ENCODE measurements around the gene PIGK.
A peak's percentile ranks its signal among the peaks of the same experiment; 100 is the strongest.
"Not testable (repeated sequence)": the region's sequence is repeated elsewhere in the genome, so short reads cannot be mapped to it uniquely, and the experiment has no call there.

The PIGK gene

GRCh38 chr1:77219166-77219887 is at the start of gene PIGK:
TSS of gene PIGK (minus strand) at chr1:77219430. CDS start at chr1:77219402, 28 bp downstream.
- DNase-seq (ENCODE audit: low read depth, low spot score) = peak; percentile 92

DNA sequence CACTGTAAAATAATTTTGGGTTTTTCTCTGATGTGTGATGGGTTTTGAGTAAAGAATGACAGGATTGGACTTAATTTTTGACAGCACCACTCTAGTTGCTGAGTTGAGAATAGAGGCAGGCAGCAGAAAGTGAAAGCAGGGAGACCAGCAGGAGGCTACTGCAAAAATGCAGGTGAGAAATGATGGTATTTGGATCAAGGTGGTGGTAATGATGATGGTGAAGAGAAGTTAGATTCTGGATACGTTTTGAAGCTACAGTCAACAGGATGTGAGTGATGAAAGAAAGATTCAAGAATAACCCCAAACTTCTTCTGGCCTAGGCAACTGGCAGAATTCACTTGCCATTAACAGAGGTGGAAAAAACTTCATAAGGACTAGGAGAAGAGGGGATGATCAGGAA is 47.8 kb upstream of the PIGK start:
- no peak for DNase-seq (ENCODE audit: low read depth, low spot score)

DNA sequence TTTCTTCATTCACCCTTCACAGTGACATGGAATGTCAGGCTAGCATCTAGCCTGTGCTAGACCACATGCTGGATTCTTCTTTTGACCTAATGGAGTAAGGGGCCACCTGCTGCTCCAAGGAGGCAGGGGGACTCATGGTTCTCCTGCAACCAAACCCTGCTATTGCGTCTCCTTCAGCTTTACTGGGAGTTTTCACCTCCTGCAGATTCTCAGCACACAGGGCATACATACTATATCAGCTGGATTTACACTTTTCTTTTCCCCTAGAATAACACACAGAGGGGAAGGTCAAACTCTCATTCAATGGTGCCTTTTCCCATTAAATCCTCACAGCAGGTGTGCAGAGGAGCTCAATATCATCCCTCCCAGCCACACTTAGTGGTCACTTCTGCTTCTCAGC is 46.0 kb upstream of the PIGK start:
- DNase-seq (ENCODE audit: low read depth, low spot score) = no peak

- DNase-seq (ENCODE audit: low read depth, low spot score) = no peak
These were observed 44.5 kb upstream of the PIGK start for GRCh38 chr1:77263708-77264107.

DNA sequence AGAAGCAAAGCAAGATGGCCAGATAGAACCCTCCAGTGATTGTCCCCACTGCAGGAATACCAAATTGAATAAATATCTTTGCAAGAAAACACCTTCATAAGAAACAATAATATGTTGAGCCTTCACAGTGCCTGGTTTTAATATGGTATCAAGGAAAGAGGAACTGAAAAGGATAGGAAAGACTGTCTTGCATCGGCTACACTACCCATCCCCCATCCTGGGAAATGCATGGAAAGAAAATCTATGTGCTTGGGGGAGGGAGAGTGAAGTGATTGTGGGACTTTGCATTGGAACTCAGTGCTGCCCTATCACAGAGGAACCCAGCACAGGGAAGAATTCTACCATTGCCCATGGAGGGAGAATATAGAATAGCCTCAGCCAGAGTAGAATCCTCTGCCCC is 34.0 kb upstream of the PIGK start:
- DNase-seq (ENCODE audit: low read depth, low spot score) = no peak

GRCh38 chr1:77250126-77250525 is 30.9 kb upstream of the PIGK start:
- no peak for DNase-seq (ENCODE audit: low read depth, low spot score)

DNA sequence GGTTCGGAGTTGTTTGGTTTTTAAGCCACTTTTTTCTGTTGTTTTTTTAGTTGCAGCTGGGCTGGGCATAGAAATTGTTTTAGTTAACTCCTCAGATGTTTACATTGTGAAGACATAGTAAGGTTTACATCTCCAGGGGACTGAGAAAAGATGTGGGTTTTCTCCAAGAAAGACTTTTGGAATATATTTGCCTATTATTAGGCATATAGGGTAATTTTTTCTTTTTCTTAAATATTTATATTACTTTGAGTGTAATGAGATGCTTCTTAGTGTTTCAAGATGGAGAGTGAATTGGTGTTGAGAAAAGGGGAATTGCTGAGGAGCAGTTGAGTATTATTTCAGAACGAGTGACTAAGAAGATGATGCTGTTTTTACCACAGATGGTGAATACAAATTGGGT is 26.6 kb upstream of the PIGK start:
- DNase-seq (ENCODE audit: low read depth, low spot score) = no peak

DNA sequence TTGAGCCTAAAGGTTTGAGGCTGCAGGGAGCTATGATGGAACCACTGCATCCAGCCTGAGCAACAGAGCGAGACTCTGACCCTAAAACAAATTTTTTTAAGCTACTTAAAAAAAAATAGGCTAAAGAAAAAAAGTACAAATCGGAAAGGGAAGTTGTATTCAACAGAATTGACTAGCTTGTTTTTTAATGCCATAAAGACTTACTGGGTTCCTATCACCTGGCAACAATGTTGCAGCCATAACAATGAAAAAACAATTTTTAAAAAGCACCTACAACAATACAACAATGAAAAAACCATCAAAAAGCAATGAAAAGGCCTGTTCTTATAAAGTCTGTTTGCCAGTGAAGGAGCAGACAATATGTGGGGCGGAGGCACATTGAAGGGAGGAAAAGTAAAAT is 20.1 kb upstream of the PIGK start:
- no peak for DNase-seq (ENCODE audit: low read depth, low spot score)

- DNase-seq (ENCODE audit: low read depth, low spot score) = no peak
These were observed 19.2 kb upstream of the PIGK start for GRCh38 chr1:77238462-77238861.

DNA sequence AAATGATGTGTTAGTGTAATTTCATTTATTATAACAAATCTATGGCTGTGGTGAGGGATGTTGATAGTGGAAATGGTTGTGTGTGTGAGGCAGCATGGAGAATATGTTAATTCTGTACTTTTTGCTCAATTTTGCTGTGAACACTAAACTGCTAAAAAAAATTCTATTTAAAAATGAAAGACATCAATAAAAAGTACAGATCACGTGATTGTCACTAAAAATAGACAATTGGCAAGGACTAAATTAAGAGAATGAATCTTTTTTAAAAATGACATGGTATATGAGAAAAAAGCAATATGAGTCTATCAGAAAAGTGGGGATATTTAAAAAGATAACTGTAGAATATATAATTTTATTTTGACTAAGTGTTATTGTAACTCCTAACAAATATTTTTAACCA is 15.7 kb upstream of the PIGK start:
- DNase-seq (ENCODE audit: low read depth, low spot score) = no peak

DNA sequence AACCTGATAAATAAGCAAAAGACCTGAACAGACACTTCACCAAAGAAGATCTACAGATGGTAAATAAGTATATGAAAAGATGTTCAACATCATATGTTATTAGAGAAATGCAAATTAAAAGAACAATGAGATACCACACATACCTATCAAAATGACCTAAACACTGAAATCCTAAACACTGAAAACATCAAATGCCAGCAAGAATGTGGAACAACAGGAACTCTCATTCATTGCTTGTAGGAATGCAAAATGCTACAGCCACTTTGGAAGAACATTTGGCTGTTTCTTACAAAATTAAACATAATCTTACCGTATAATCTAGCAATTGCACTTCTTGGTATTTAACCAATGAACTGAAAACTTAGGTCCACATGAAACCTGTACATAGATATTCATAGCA is 14.9 kb upstream of the PIGK start:
- DNase-seq (ENCODE audit: low read depth, low spot score) = no peak

- no peak for DNase-seq (ENCODE audit: low read depth, low spot score)
These were observed 13.6 kb upstream of the PIGK start for GRCh38 chr1:77232829-77233228.

- no peak for DNase-seq (ENCODE audit: low read depth, low spot score)
These were observed 10.8 kb upstream of the PIGK start for GRCh38 chr1:77230051-77230450.

DNA sequence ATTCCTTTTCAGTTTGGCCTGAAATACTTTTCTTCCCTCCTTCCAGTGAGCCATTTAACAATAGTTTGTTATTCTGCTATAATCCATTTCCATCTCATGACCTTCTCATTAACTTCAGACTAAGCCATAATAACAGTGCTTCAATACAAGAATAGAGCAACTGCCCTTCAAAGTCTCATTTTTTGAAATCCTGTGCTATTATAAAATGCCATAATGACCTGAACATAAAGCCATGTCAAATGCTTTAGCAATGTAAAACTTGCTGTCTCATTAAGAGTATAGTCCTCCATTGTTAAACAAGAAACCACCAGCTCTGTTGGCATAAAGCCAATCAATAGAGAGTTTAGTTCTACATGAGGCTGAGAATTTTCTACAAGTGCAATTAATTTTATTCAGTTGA is 9.6 kb upstream of the PIGK start:
- DNase-seq (ENCODE audit: low read depth, low spot score) = no peak

DNA sequence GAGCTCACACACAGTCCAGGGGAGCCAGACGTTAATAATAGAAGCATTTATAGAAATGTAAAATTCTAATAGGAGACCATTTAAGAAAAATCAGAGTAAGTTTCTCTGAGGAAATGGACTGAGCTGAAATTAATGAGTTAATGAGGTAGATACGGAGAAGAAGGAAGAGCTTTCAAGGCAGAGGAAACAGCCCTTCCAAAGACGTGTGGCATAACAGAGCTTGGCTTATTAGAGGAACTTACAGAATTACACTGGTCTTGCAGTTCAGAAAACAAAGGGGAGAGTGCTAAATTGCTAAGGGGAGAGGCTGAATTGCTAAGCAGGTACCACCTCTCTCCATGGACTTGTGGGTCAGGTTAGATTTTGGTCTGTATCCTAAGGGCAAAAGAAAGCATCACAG is 8.2 kb upstream of the PIGK start:
- no peak for DNase-seq (ENCODE audit: low read depth, low spot score)

DNA sequence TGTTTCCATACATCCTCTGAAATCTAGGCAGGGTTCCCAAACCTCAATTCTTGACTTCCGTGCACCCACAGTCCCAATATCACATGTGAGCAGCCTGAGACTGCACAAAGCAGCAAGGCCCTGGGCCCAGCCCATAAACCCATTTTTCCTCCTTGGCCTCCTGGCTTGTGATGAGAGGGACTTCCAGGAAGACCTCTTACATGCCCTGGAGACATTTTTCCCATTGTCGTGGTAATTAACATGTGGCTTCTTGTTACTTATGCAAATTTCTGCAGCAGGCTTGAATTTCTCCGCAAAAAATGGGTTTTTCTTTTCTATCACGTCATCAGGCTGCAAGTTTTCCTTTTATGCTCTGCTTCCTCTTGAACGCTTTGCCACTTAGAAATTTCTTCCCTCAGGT is 3.3 kb upstream of the PIGK start:
- DNase-seq (ENCODE audit: low read depth, low spot score) = peak; percentile 21

DNA sequence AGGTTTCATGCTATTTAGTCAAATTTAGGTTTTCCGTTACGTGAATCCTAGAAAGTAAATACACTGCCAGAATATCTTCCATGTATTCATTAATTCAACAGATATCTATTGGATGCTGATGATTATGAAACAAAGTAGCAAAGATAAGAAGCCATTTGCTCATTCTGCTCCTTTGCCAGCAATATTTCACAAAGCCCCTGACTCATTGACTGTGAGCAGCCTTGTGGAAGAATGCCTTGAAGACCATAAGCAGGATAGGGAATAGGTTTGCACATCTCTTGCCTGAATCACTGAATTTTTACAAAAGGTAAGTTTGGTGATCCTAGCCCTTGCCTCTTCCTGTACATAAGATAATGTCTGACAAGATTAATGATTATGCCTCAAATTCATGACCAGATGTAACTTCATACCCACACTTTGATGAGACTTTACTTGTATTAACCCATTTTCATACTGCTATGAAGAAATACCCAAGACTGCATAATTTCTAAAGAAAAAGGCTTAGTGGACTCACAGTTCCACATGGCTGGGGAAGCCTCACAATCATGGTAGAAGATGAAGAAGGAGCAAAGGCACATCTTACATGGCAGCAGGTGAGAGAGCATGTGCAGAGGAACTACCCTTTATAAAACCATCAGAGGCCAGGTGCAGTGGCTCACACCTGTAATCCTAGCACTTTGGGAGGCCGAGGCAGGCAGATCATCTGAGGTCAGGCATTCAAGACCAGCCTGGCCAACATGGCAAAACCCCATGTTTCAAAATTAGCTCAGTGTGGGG is 1.6 kb upstream of the PIGK start:
- DNase-seq (ENCODE audit: low read depth, low spot score) = no peak

DNA sequence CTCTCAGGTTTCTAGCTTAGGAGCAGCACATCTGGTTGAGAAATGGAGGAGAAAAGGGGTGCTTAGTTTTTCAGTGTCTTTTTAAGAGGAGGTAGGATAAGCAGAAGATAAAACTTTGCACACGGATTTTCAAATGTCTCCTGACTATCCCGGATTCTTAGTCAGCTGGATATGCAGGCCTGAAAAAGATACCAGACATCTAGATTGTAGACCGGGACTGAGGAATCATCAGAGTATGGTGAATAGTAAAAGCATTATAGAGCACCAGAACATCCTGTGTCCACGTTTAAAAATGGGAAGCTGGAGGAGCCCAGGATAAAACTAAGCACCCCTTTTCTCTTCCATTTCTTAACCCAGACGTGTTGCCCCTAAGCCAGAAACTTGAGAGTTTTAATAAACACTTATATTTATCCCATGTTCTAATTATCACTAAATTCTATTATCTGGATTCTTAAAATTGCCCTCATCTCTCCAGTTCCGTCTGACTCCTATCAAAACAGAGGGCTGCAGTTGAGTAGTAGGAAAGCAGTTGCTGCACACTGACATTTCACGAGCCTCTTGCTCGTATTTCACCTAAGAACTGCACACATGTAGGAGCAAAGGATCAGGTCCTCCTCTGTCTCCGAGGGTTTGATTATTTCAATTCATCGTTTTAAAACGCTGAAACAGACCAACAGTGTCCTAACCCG is 609 bp downstream of the PIGK start:
- DNase-seq (ENCODE audit: low read depth, low spot score) = no peak

DNA sequence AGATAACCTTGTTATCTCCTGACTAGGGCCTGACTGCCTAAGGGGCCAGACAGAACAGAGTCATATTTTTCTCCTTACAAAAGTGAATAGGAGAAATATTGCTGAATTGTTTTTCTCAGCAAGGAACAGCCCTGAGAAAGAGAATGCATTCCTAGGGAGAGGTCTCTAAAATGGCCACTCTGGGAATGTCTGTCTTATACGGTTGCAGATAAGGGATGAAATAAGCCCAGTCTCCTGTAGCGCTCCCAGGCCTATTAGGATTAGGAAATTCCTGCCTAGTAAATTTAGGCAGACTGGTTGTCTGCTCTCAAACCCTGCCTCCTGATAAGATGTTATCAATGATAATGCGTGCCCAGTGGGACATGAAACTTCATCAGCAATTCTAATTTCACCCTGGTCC is 15.2 kb downstream of the PIGK start:
- DNase-seq (ENCODE audit: low read depth, low spot score) = not testable (repeated sequence)

DNA sequence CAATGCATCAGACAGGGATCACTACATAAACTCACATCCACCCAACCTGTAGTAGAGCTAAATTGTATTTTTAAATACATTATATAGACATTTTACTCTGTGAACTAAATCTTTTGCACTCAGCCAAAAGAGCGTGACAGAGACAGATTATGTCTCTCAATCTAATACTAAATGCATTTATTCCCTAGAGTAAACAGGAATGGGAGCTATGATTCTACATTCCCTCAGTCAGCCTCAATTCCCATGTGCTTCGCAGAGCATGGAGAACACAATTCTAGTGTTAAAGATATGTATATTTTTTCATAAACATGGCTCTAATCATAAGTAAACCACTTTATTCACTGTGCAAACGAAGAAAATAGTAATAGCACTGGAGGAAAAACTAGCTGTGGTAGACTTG is 16.5 kb downstream of the PIGK start:
- DNase-seq (ENCODE audit: low read depth, low spot score) = no peak

DNA sequence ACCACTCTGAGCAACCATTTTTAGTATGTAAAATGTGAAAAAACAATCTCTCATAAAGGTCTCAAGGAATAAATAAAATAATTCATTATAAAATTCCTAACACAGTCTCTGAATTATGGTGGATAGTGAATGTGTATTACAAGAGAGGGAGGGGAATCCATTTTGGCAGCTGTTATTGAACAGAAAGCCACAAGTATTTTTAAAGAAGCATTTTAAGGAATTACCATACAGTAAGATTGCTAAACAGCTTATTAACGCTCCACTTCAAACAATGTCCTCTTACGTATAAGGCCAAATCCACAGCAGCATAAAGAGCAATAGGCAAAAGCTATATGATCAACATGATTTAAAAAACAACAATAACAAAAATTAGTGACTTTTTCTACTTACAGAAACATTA is 18.4 kb downstream of the PIGK start:
- DNase-seq (ENCODE audit: low read depth, low spot score) = no peak

- DNase-seq (ENCODE audit: low read depth, low spot score) = no peak
These were observed 18.9 kb downstream of the PIGK start for GRCh38 chr1:77200293-77200692.

GRCh38 chr1:77197351-77197750 is 21.9 kb downstream of the PIGK start:
- no peak for DNase-seq (ENCODE audit: low read depth, low spot score)
